GM21529 (cell line): ENCODE measurements around the gene PTPRQ.
A peak's percentile ranks its signal among the peaks of the same experiment; 100 is the strongest.
"Not testable (repeated sequence)": the region's sequence is repeated elsewhere in the genome, so short reads cannot be mapped to it uniquely, and the experiment has no call there.

Experiments
- ATAC-seq: cut with Tn5 transposase; IDR thresholded peaks from one replicate; pipeline ENCODE4 v1.9.1; 2021; ENCODE audit not compliant: unreplicated experiment

Gene PTPRQ

GRCh38 chr12:80472236-80472635 is 28.2 kb downstream of the PTPRQ start:
- ATAC-seq, result no peak

- ATAC-seq, result peak; percentile 75
Observed at GRCh38 chr12:80472911-80473500, 29.0 kb downstream of the PTPRQ start.

GRCh38 chr12:80477521-80478145 is 33.6 kb downstream of the PTPRQ start:
- ATAC-seq, result not testable (repeated sequence)

- no peak for ATAC-seq
Observed at GRCh38 chr12:80484746-80485145, 40.7 kb downstream of the PTPRQ start.

GRCh38 chr12:80485222-80485987 is 41.4 kb downstream of the PTPRQ start:
- peak; percentile 87 for ATAC-seq

- no peak for ATAC-seq
Observed at GRCh38 chr12:80490329-80490728, 46.3 kb downstream of the PTPRQ start.

GRCh38 chr12:80491166-80491565 is 47.1 kb downstream of the PTPRQ start:
- ATAC-seq, result no peak

GRCh38 chr12:80493466-80493865 is 49.4 kb downstream of the PTPRQ start:
- no peak for ATAC-seq

- no peak for ATAC-seq
Observed at GRCh38 chr12:80494836-80495235, 50.8 kb downstream of the PTPRQ start.

GRCh38 chr12:80498059-80498728 is 54.2 kb downstream of the PTPRQ start:
- no peak for ATAC-seq

GRCh38 chr12:80504389-80505163 is 60.5 kb downstream of the PTPRQ start:
- peak; percentile 78 for ATAC-seq

GRCh38 chr12:80509781-80510556 is 65.9 kb downstream of the PTPRQ start:
- ATAC-seq, result no peak

GRCh38 chr12:80512781-80513180 is 68.7 kb downstream of the PTPRQ start:
- no peak for ATAC-seq

GRCh38 chr12:80513211-80513610 is 69.2 kb downstream of the PTPRQ start:
- ATAC-seq, result no peak

- ATAC-seq, result no peak
Observed at GRCh38 chr12:80517655-80518054, 73.6 kb downstream of the PTPRQ start.

GRCh38 chr12:80531646-80532045 is 87.6 kb downstream of the PTPRQ start:
- ATAC-seq, result no peak

GRCh38 chr12:80539029-80539428 is 95.0 kb downstream of the PTPRQ start:
- ATAC-seq, result no peak

- no peak for ATAC-seq
Observed at GRCh38 chr12:80549298-80549697, 105.3 kb downstream of the PTPRQ start.

GRCh38 chr12:80551897-80552296 is 107.9 kb downstream of the PTPRQ start:
- no peak for ATAC-seq

- ATAC-seq, result no peak
Observed at GRCh38 chr12:80553316-80553715, 109.3 kb downstream of the PTPRQ start.
